Medulla oblongata (tissue), 1 donor: ENCODE results near the gene PSME1.
A peak's percentile ranks its signal among the peaks of the same experiment; 100 is the strongest.
"Not testable (repeated sequence)": the region's sequence is repeated elsewhere in the genome, so short reads cannot be mapped to it uniquely, and the experiment has no call there.

Experiments used
- DNase-seq: peaks from one replicate; pipeline ENCODE4 v3.0.0-alpha.2; 2015; ENCODE audit errors: extremely low spot score

Gene PSME1

GRCh38 chr14:24103451-24103850, 32.5 kb upstream of the PSME1 start:
- DNase-seq, result no peak

- DNase-seq, result not testable (repeated sequence)
Measured at GRCh38 chr14:24105609-24106239, 30.3 kb upstream of the PSME1 start.

- no peak for DNase-seq
Measured at GRCh38 chr14:24106672-24107271, 29.2 kb upstream of the PSME1 start.

DNA sequence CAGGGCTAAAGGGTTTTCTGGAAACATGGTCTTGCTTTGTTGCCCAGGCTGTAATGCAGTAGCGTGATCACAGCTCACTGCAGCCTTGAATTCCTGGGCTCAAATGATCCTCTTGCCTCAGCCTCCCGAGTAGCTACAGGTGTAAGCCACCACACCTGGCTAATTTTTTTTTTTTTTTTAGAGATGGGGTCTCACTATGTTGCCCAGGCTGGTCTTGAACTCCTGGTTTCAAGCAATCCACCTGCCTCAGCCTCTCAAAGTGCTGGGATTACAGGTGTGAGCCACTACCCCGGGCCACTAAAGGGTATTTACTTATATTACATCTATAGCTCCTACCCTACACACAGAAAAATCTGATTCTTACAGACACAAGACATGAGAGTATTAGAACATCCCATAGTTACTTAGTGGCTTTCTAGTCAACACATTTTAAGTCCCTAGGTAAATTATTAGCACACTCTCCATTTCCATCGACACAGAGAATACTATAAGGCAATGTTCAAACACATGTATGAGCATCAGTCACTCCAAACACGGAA, 27.6 kb upstream of the PSME1 start:
- DNase-seq, result no peak

DNA sequence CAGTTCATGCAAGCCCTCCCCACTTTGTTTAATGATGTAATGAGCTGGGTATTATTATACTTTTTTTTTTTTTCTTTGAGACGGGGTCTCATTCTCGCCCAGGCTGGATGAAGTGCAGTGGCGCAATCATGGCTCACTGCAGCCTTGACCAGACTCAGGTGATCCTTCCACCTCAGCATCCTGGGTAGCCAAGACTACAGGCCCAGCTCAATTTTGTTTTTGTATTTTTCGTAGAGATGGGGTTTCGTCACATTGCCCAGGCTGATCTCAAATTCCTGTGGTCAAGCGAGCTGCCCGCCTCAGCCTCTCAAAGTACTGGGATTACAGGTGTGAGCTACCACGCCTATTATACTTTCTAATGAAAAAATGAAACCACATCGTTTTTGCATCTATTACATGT, 25.9 kb upstream of the PSME1 start:
- no peak for DNase-seq

DNA sequence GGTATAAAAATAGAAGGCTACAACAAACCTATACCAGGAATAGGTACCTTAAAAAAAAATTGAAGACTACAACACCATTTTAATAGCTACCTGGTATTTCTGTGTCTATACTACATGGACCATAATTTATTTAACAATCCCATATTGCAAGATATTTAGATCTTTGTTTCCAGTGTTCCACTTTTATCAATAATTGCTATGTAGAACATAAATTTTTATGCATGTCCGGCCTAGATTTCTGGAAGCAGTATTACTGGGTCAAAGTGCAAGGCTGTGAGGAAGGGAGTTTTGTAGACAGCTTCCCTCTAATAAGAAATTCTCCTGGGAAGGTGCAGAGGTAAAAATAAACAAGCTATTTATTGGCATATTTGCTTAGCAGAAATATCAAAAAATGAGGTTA, 25.5 kb upstream of the PSME1 start:
- no peak for DNase-seq

GRCh38 chr14:24113379-24113800, 22.6 kb upstream of the PSME1 start:
- no peak for DNase-seq

DNA sequence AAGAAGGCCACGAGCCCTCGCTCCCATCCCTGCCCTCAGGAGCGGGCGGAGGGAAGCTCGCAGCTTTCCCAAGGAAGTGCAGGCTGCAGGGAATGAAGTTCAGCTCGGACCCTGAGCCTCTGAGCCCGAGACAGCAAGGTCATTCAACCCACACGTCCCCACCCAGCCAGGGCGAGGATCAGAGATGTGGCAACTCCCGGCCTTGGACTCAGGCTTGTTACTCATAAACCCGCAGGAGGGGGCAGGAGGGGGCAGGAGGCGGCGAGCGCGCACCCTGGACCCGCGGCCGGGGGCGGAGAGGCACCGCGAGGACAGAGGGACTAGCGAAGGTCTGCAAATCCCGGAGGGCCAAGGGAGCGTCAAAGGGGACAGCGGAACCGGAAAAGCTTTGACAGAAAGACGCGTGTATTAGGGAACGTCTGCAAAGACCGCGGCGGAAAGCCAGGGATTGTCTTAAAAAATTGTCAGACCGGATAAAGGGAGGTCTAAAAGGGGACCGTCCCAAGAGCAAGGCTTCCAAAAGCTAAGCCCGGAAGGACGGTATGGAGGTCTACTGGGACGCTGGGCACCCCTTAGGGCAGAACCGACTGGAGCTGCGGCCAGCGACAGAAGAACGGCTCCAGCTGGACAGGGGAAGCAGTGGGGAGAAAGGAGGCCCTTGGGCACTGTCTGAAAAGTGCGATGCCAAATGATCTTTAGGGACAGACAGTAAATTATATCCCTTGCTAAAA, 22.0 kb upstream of the PSME1 start:
- DNase-seq, result peak; percentile 87

DNA sequence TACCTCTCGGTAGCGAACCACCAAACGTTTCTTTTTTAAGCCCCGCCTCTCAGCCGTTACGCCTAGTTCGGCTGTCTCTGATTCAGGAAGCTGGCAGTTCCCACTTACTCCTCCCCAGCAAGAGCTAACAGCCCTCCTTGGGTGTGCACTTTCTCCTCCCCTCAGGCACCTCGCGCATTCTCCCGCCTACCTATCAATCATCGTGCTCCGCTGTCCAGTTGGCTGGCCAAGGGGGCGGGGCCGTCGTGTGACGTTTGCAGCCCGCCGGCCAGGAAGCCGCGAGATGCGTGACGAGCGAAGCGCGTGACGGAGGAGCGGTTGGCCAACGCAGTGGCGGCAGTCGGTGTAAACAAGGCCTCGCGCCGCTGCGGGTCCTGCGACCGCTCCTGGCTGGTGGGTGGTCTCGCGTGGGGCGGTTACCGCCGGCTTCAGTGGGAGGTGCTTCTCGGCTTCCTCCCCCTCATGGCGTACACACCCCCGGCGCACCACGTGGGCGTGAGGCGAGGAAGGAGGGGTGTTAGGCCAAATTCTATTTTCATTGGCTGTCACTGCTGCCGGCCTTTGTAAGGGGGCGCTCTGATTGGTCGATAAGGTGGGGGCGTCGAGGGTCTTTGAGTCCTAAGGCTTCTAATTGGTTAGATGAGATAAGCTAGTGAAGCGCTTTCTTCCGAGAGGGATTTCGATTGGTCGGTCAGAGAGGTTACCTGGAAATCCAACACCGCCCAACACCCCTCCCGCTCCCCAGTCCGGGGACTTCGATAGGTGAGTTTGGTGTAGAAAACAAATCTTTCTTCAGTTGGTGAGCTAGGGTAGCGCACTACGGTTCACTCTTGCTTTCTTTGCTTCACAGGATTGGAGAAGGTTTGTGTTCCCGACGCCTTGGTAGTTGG, 21.2 kb upstream of the PSME1 start, which contains the start of the genes DCAF11 and NRL:
DCAF11 (plus strand) TSS at position 246 of the 890 bp plus-strand sequence. CDS start 818 bp downstream, outside the sequence.
NRL (minus strand) TSS at position 418 of the 890 bp plus-strand sequence. CDS start 32,101 bp downstream, outside the sequence.
- peak; percentile 100 for DNase-seq

DNA sequence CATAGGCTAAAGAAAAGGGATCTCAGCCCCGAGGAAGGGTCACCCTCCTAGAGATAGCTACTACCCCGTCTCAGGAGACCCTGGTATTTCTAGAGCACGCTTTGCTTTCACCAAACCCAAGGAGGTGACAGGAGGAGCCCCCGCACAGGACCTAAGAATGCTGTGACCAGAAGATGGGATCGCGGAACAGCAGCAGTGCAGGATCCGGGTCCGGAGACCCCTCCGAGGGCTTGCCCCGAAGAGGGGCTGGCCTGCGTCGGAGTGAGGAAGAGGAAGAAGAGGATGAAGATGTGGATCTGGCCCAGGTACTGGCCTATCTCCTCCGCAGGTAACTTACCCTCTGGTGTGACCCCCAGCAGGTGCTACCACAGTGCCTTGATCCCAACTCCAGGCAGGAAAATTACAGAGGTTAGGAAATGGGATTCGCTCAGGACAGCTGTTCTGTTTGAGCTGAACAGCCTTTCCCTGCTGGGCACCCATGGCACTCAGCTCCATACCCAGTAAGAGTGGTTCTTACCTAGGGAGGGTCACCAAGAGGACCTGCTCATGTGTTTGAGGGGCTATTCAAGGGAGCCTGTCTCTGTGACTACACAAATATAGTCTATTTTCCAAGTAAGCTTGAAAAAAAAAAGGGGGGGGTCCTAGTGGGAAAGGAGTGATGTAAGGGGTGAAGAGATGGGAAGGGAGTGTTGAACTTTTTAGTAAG, 20.4 kb upstream of the PSME1 start:
- no peak for DNase-seq

- no peak for DNase-seq
Measured at GRCh38 chr14:24116128-24116814, 19.7 kb upstream of the PSME1 start.

DNA sequence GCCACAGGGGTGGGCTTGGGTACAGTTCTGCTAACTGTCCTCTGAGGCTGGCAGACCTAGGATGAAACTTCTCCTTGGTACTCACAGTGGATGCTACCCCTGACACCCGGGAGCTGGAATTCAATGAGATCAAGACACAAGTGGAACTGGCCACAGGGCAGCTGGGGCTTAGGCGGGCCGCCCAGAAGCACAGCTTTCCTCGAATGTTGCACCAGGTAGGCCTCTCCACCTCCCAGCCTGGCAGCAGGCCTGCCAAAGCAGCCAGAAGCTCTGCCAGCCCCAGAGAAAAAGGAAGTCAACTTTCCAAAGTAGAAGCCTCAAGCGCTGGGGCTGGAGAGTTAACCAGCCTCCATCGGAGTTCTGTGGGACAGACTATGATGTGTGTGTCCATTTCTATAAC, 18.8 kb upstream of the PSME1 start:
- no peak for DNase-seq

GRCh38 chr14:24119691-24120090, 16.3 kb upstream of the PSME1 start:
- no peak for DNase-seq

DNA sequence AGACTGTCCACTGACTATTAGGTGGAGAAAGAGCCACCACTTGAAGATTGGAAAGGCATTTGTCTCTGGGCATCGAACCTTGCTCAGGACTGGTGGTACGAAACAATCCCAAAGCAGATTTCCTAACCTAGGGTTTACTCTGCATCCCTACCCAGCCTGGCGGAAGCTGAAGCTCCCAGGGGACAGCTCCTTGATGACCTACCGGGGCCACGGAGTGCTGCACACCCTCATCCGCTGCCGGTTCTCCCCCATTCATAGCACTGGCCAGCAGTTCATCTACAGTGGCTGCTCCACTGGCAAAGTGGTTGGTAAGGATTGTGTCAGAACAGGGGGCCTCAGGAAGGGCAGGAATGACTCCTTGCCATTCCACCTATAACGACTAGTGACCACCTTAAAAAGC, 14.8 kb upstream of the PSME1 start:
- DNase-seq, result no peak

DNA sequence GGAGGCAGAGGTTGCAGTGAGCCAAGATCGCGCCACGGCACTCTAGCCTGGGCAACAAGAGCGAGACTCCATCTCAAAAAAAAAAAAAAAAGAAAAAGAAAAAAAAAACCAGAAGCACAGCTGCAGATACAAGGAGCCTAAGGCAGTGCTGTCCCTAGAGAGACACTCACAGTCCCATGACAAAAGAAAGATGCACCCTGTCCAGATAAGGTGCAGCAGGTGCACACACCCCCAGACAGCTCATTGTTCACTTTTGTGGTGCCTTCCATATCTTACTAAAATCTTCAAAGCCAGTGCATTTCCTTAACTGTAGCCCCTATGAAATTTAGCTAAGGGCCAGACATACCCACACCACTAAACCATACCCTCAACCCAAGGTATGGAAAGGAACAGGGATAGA, 13.6 kb upstream of the PSME1 start:
- no peak for DNase-seq

DNA sequence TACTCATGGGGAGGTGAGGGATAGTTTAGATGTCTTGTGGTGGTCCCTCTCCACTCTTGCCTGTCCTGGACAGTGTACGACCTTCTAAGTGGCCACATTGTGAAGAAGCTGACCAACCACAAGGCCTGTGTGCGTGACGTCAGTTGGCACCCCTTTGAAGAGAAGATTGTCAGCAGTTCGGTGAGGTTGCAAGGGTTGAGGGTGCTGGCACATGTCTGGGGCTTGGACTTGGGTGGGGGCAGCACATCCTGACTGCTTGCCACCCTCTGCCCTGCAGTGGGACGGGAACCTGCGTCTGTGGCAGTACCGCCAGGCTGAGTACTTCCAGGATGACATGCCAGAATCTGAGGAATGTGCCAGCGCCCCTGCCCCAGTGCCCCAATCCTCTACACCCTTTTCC, 13.1 kb upstream of the PSME1 start:
- no peak for DNase-seq

DNA sequence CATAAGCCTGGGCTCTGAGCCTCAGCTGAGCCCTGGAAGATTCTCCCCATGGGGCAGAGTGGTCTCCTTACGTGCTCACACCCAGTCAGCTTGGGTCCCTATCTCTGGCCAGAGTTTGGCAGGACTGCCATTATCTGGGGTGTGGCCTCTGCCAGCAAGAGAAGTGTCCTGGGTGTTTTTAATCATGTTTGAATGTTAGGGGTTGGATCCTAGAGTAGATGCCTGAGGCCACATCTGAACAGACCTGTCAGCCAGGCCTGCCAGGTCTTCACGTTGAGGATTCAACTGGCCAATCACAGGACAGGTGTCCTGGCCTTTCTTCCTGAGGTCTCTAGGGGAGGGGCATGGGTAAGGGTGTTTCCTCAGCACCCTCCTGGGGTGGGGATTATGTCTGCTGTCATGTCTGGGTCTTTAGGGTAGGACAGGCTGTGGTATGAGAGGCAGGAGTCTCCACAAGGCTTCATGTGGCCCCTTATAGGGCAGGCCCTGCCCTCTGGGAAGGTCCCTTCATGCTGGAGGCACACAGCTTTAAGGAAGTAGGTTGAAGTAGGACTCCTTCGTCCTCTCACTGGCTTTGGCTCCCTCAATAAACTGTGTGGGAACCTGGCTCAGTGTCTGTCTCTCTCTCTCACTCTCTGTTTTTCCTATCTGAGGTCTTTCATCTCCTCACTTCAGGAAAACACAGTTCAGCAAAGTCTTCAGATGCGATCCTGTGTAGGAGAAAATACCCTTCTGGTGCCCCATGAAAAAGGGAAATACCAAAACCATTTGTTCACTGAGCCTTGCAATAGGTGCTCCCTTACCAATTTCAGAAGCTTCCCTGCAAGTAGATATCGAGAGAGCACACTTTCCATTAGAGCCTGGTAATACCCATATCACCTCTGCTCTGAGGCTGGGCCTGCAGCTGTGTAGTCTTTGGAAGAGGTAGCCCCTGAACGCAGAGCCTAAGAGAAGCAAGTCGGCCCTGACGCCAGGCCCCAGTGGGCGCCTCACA, 12.3 kb upstream of the PSME1 start:
- DNase-seq, result no peak

DNA sequence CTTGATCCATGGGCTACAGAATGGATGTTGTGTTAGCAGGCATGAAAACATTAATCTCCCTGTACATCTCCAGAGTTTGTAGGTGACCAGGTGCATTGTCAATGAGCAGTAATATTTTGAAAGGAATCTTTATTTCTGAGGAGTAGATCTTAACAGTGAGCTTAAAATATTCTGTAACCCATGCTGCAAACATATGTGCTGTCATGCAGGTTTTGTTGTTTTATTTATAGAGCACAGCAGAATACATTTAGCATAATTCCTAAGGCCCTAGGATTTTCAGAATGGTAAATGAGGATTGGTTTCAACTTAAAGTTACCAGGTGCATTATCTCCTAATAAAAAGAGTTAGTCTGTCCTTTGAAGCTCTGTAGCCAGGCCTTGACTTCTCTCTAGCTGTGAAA, 9.1 kb upstream of the PSME1 start:
- DNase-seq, result no peak

DNA sequence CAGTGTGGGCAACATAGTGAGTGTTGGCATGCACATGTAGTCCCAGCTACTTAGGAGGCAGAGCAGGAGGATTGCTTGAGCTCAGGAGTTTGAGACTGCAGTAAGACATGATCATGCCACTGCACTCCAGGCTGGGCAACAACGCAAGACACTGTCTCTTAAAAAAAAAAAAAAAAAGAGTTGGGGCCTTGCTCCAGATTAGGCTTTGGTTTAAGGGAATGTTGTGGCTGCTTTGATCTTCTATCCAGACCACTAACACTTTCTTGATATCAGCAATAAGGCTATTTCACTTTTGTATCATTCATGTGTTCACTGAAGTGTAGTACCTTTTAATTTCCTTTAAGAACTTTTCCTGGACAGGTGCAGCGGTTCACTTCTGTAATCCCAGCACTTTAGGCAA, 8.3 kb upstream of the PSME1 start:
- no peak for DNase-seq
